ENCODE results near the gene PLA2R1. TPM values are rescaled to one million over a fixed set of nuclear protein-coding genes. Genes with fewer than 3 reads are reported as not detected.

The PLA2R1 gene
- total RNA-seq: not detected
- not detected for polyA plus RNA-seq

GRCh38 chr2:160062292-160063005 lies at the start of gene PLA2R1:
Gene PLA2R1, minus strand, starts transcription at chr2:160062615. Its CDS starts 212 bp downstream, at chr2:160062403.
- Histone ChIP-seq H3K27me3 (ENCODE audit: insufficient read depth, low read length) (peaks cover 7% of the 10 kb centered on the region), H3K9me3 (ENCODE audit: control insufficient read depth in 1 of 2, low read length in 2 of 2) (no peaks in the 10 kb centered on the region), H3K4me1 (ENCODE audit: insufficient read depth, low read length) (peaks cover 5% of the 10 kb centered on the region), H3K4me3 (ENCODE audit: low read length in 2 of 2) (no peak within 1 kb of the TSS), H3K36me3 (ENCODE audit: insufficient read depth, low read length) (no peaks in the 10 kb centered on the region), H3K27ac (ENCODE audit: low read depth, low read length) (no peak within 1 kb of the TSS)
- Mint-ChIP-seq H3K4me3 (peak within 1 kb of the TSS; percentile 47 to 82 (median 68)), H3K27ac (no peak within 1 kb of the TSS), H3K27me3 (peaks cover 49 to 50% of the 10 kb centered on the region in 2 donors), H3K9me3 (peaks cover 0 to 3% (median 0%) of the 10 kb centered on the region in 8 donors), H3K36me3 (no peaks in the 10 kb centered on the region), H3K4me1 (peaks cover 0 to 4% (median 2%) of the 10 kb centered on the region in 4 donors)
- no peak for DNase-seq
- ChIA-PET POLR2A (ENCODE audit: partially characterized antibody) (no interaction called here), CTCF (ENCODE audit: partially characterized antibody) (no interaction called here)
- intact Hi-C loops (cut with micrococcal nuclease): no loop called here

GRCh38 chr2:160110674-160111239 lies 48.3 kb upstream of the PLA2R1 start:
- no peak overlapping the region for H3K27ac ChIP-seq (ENCODE audit: low read depth, low read length)
- POLR2A ChIA-PET (ENCODE audit: partially characterized antibody): interaction anchor here (0.9 kb wide), 1 partner anchor 99 kb away, joined by 4 read pairs; no protein-coding TSS in a partner anchor
- no peaks in the 10 kb centered on the region for H3K36me3 Mint-ChIP-seq

GRCh38 chr2:160109939-160110673 lies 47.7 kb upstream of the PLA2R1 start:
- Histone ChIP-seq H3K27ac (ENCODE audit: low read depth, low read length) (no peak overlapping the region), H3K4me1 (ENCODE audit: insufficient read depth, low read length) (no peaks in the 10 kb centered on the region), H3K27me3 (ENCODE audit: insufficient read depth, low read length) (no peaks in the 10 kb centered on the region), H3K4me3 (ENCODE audit: low read length in 2 of 2) (no peak overlapping the region), H3K9me3 (ENCODE audit: control insufficient read depth in 1 of 2, low read length in 2 of 2) (no peaks in the 10 kb centered on the region), H3K36me3 (ENCODE audit: insufficient read depth, low read length) (no peaks in the 10 kb centered on the region)
- Mint-ChIP-seq H3K4me1 (no peaks in the 10 kb centered on the region), H3K27ac (no peak overlapping the region), H3K4me3 (no peak overlapping the region), H3K36me3 (no peaks in the 10 kb centered on the region), H3K27me3 (peaks cover 11 to 16% of the 10 kb centered on the region in 2 donors), H3K9me3 (peaks cover 0 to 3% (median 0%) of the 10 kb centered on the region in 8 donors)
- CTCF ChIA-PET (ENCODE audit: partially characterized antibody): interaction anchor here (0.6 to 6.0 kb wide), 20 partner anchors 11 to 953 kb away, joined by 3 to 64 read pairs (median 4); no protein-coding TSS in a partner anchor
- peak; percentile 49 to 60 (median 55) for DNase-seq
- intact Hi-C loops (cut with micrococcal nuclease): loop anchor here (1.0 to 10.0 kb wide), 2 partner anchors 884 to 1165 kb away; no protein-coding TSS in a partner anchor
- POLR2A ChIA-PET (ENCODE audit: partially characterized antibody): interaction anchor here (0.9 kb wide), 1 partner anchor 100 kb away, joined by 4 read pairs; no protein-coding TSS in a partner anchor

More at GRCh38 chr2:160110674-160111239, 48.3 kb upstream of the PLA2R1 start:
- CTCF ChIA-PET (ENCODE audit: partially characterized antibody): interaction anchor here (0.6 to 6.0 kb wide), 17 partner anchors 10 to 953 kb away, joined by 3 to 64 read pairs (median 4); no protein-coding TSS in a partner anchor
- Mint-ChIP-seq H3K27ac (no peak overlapping the region), H3K9me3 (peaks cover 0 to 3% (median 0%) of the 10 kb centered on the region in 8 donors), H3K4me1 (no peaks in the 10 kb centered on the region), H3K4me3 (no peak overlapping the region), H3K27me3 (peaks cover 14 to 15% of the 10 kb centered on the region in 2 donors)
- no peaks in the 10 kb centered on the region for H3K36me3 ChIP-seq (ENCODE audit: insufficient read depth, low read length)
- no peaks in the 10 kb centered on the region for H3K27me3 ChIP-seq (ENCODE audit: insufficient read depth, low read length)
- no peak overlapping the region for H3K4me3 ChIP-seq (ENCODE audit: low read length in 2 of 2)
- H3K9me3 ChIP-seq (ENCODE audit: control insufficient read depth in 1 of 2, low read length in 2 of 2): no peaks in the 10 kb centered on the region
- no peaks in the 10 kb centered on the region for H3K4me1 ChIP-seq (ENCODE audit: insufficient read depth, low read length)
- DNase-seq: no peak
- intact Hi-C loops (cut with micrococcal nuclease): loop anchor here (1.0 kb wide), 1 partner anchor 884 kb away; no protein-coding TSS in a partner anchor

- Histone ChIP-seq H3K27ac (ENCODE audit: low read depth, low read length) (no peak overlapping the region), H3K4me1 (ENCODE audit: insufficient read depth, low read length) (no peaks in the 10 kb centered on the region), H3K36me3 (ENCODE audit: insufficient read depth, low read length) (no peaks in the 10 kb centered on the region), H3K27me3 (ENCODE audit: insufficient read depth, low read length) (no peaks in the 10 kb centered on the region), H3K4me3 (ENCODE audit: low read length in 2 of 2) (no peak overlapping the region), H3K9me3 (ENCODE audit: control insufficient read depth in 1 of 2, low read length in 2 of 2) (no peaks in the 10 kb centered on the region)
- H3K27ac Mint-ChIP-seq: no peak overlapping the region
- POLR2A ChIA-PET (ENCODE audit: partially characterized antibody): no interaction called here
- DNase-seq: no peak
- no peak overlapping the region for H3K4me3 Mint-ChIP-seq
- H3K36me3 Mint-ChIP-seq: no peaks in the 10 kb centered on the region
- H3K9me3 Mint-ChIP-seq: peaks cover 0 to 2% (median 0%) of the 10 kb centered on the region in 8 donors
- H3K4me1 Mint-ChIP-seq: no peaks in the 10 kb centered on the region
- peaks cover 9 to 13% of the 10 kb centered on the region in 2 donors for H3K27me3 Mint-ChIP-seq
- CTCF ChIA-PET (ENCODE audit: partially characterized antibody): interaction anchor here (1.0 to 6.0 kb wide), 17 partner anchors 12 to 954 kb away, joined by 3 to 64 read pairs (median 5); no protein-coding TSS in a partner anchor
- intact Hi-C loops (cut with micrococcal nuclease): loop anchor here (10.0 kb wide), 1 partner anchor 1166 kb away; no protein-coding TSS in a partner anchor
Observed at GRCh38 chr2:160109243-160109642, 46.8 kb upstream of the PLA2R1 start.

- intact Hi-C loops (cut with micrococcal nuclease): loop anchor here (10.0 kb wide), 1 partner anchor 1166 kb away; no protein-coding TSS in a partner anchor
- Mint-ChIP-seq H3K4me3 (no peak overlapping the region), H3K27me3 (peaks cover 8 to 12% of the 10 kb centered on the region in 2 donors), H3K27ac (no peak overlapping the region), H3K36me3 (no peaks in the 10 kb centered on the region), H3K4me1 (no peaks in the 10 kb centered on the region), H3K9me3 (peaks cover 0 to 2% (median 0%) of the 10 kb centered on the region in 8 donors)
- H3K27ac ChIP-seq (ENCODE audit: low read depth, low read length): no peak overlapping the region
- no peak overlapping the region for H3K4me3 ChIP-seq (ENCODE audit: low read length in 2 of 2)
- no peaks in the 10 kb centered on the region for H3K4me1 ChIP-seq (ENCODE audit: insufficient read depth, low read length)
- POLR2A ChIA-PET (ENCODE audit: partially characterized antibody): no interaction called here
- H3K27me3 ChIP-seq (ENCODE audit: insufficient read depth, low read length): no peaks in the 10 kb centered on the region
- H3K9me3 ChIP-seq (ENCODE audit: control insufficient read depth in 1 of 2, low read length in 2 of 2): no peaks in the 10 kb centered on the region
- DNase-seq: no peak
- CTCF ChIA-PET (ENCODE audit: partially characterized antibody): interaction anchor here (0.6 to 6.0 kb wide), 10 partner anchors 12 to 1203 kb away, joined by 4 to 64 read pairs (median 6); no protein-coding TSS in a partner anchor
- no peaks in the 10 kb centered on the region for H3K36me3 ChIP-seq (ENCODE audit: insufficient read depth, low read length)
Observed at GRCh38 chr2:160108646-160109045, 46.2 kb upstream of the PLA2R1 start.

- no peak for DNase-seq
- no peaks in the 10 kb centered on the region for H3K4me1 ChIP-seq (ENCODE audit: insufficient read depth, low read length)
- no peaks in the 10 kb centered on the region for H3K9me3 ChIP-seq (ENCODE audit: control insufficient read depth in 1 of 2, low read length in 2 of 2)
- Mint-ChIP-seq H3K27me3 (peaks cover 5 to 12% of the 10 kb centered on the region in 2 donors), H3K4me1 (no peaks in the 10 kb centered on the region), H3K36me3 (no peaks in the 10 kb centered on the region), H3K27ac (no peak overlapping the region), H3K9me3 (peaks cover 0 to 2% (median 0%) of the 10 kb centered on the region in 8 donors), H3K4me3 (no peak overlapping the region)
- no peak overlapping the region for H3K4me3 ChIP-seq (ENCODE audit: low read length in 2 of 2)
- intact Hi-C loops (cut with micrococcal nuclease): loop anchor here (10.0 kb wide), 1 partner anchor 1169 kb away; no protein-coding TSS in a partner anchor
- no peak overlapping the region for H3K27ac ChIP-seq (ENCODE audit: low read depth, low read length)
- ChIA-PET POLR2A (ENCODE audit: partially characterized antibody) (no interaction called here), CTCF (ENCODE audit: partially characterized antibody) (no interaction called here)
- H3K36me3 ChIP-seq (ENCODE audit: insufficient read depth, low read length): no peaks in the 10 kb centered on the region
- H3K27me3 ChIP-seq (ENCODE audit: insufficient read depth, low read length): no peaks in the 10 kb centered on the region
Observed at GRCh38 chr2:160105366-160105765, 43.0 kb upstream of the PLA2R1 start.

Measured in CD4-positive, alpha-beta memory T cell (primary cell).